Adrenal gland (tissue), 5 donors: ENCODE measurements around the gene SLC15A4.

Source experiments
- POLR2A ChIP-seq, 2 donors: fragments of 450-650 bp; IDR thresholded peaks; one replicate each; pipeline ENCODE4 v1.6.1; 2017; ENCODE audit warnings: antibody characterized with exemption in 2 of 2, mild to moderate bottlenecking in 2 of 2, moderate library complexity in 1 of 2
- TF ChIP-seq, protein P1 (sequence below), 6 experiments: fragments of 450-650 bp in 4 of 6; fragments of 200-600 bp in 2 of 6; sonication (generic) in 1 of 6; IDR thresholded peaks; 1 replicate in 5 of 6; 2 replicates in 1 of 6; pipeline versions ENCODE4 v1.5.1 to v1.8.0; 2016 to 2021; ENCODE audit warnings: antibody characterized with exemption in 6 of 6, mild to moderate bottlenecking in 2 of 6, moderate library complexity in 1 of 6
- donor health status: DM: no; HTN: no; CAD: no.

DNA sequence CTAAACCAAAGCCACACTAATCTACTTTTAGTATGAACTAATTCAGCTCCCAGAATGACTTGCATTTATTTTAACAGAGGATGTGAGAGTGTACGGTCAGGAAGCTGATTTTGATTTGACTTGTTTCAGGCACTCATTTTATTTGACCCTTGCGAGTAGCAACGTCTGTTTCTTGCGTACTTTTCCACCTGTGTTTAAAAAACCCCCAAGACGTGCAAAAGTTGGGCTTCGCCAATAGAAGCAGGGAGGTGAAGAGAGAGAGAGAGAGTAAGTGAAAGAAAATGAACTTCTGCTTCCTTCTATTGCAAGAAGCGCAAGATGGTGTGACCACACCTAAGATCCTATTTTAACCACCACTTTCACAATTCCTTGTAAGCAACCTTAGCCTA is 6.7 kb upstream of the SLC15A4 start:
- TF ChIP-seq, protein P1, sequence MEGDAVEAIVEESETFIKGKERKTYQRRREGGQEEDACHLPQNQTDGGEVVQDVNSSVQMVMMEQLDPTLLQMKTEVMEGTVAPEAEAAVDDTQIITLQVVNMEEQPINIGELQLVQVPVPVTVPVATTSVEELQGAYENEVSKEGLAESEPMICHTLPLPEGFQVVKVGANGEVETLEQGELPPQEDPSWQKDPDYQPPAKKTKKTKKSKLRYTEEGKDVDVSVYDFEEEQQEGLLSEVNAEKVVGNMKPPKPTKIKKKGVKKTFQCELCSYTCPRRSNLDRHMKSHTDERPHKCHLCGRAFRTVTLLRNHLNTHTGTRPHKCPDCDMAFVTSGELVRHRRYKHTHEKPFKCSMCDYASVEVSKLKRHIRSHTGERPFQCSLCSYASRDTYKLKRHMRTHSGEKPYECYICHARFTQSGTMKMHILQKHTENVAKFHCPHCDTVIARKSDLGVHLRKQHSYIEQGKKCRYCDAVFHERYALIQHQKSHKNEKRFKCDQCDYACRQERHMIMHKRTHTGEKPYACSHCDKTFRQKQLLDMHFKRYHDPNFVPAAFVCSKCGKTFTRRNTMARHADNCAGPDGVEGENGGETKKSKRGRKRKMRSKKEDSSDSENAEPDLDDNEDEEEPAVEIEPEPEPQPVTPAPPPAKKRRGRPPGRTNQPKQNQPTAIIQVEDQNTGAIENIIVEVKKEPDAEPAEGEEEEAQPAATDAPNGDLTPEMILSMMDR (IDR thresholded peaks at IDR 0.05), result no peak
- TF ChIP-seq POLR2A (IDR thresholded peaks at IDR 0.05), result no peak
